BE2C (cell line): Measurements from ENCODE around the gene XXYLT1.
"Not testable (repeated sequence)": the region's sequence is repeated elsewhere in the genome, so short reads cannot be mapped to it uniquely, and the experiment has no call there.

Source experiments
- DNase-seq: peaks from one replicate; pipeline ENCODE4 v3.0.0-alpha.2; 2020
- H3K27me3 ChIP-seq: fragments of 250-450 bp; sonication (Bioruptor Pico); 2 replicates; pipeline ENCODE4 v1.5.1; 2020; ENCODE audit warnings: mild to moderate bottlenecking
- H3K36me3 ChIP-seq: fragments of 250-450 bp; sonication (Bioruptor Pico); 2 replicates; pipeline ENCODE4 v1.5.1; 2020; ENCODE audit warnings: mild to moderate bottlenecking
- H3K4me1 ChIP-seq: fragments of 250-450 bp; sonication (Bioruptor Pico); 2 replicates; pipeline ENCODE4 v1.5.1; 2020
- H3K4me3 ChIP-seq: 2 replicates; pipeline ENCODE4 v1.5.1; 2011; ENCODE audit warnings: low read depth, low read length
- H3K9me3 ChIP-seq: fragments of 250-450 bp; sonication (Bioruptor Pico); 2 replicates; pipeline ENCODE4 v1.5.1; 2020
- CTCF ChIP-seq: IDR thresholded peaks from 2 replicates; pipeline ENCODE4 v1.5.1; 2012; ENCODE audit warnings: mild to moderate bottlenecking, low read depth, low read length

Gene XXYLT1

GRCh38 chr3:195221876-195222617, 48.9 kb downstream of the XXYLT1 start:
- no peak for DNase-seq
- H3K27me3 ChIP-seq: no peaks in the 10 kb centered on the region
- TF ChIP-seq CTCF: no peak

GRCh38 chr3:195221015-195221853, 49.7 kb downstream of the XXYLT1 start:
- H3K4me3 ChIP-seq: no peak overlapping the region
- H3K4me1 ChIP-seq: peaks cover 7% of the 10 kb centered on the region
- TF ChIP-seq CTCF: no peak
- peak; percentile 85 for DNase-seq
- no peaks in the 10 kb centered on the region for H3K27me3 ChIP-seq
- no peaks in the 10 kb centered on the region for H3K9me3 ChIP-seq
- no peaks in the 10 kb centered on the region; the same call in 1 of the 2 replicates for H3K36me3 ChIP-seq

More at GRCh38 chr3:195221876-195222617, 48.9 kb downstream of the XXYLT1 start:
- peaks cover 7% of the 10 kb centered on the region for H3K4me1 ChIP-seq
- H3K4me3 ChIP-seq: no peak overlapping the region
- no peaks in the 10 kb centered on the region for H3K9me3 ChIP-seq
- no peaks in the 10 kb centered on the region; the same call in 1 of the 2 replicates for H3K36me3 ChIP-seq

- no peak for TF ChIP-seq CTCF
- DNase-seq: no peak
These were observed 51.4 kb downstream of the XXYLT1 start for GRCh38 chr3:195219351-195220230.

GRCh38 chr3:195218331-195218730, 52.6 kb downstream of the XXYLT1 start:
- H3K4me1 ChIP-seq, H3K36me3 ChIP-seq, H3K4me3 ChIP-seq, H3K9me3 ChIP-seq, H3K27me3 ChIP-seq, DNase-seq: not testable (repeated sequence)

More at GRCh38 chr3:195219351-195220230, 51.4 kb downstream of the XXYLT1 start:
- Histone ChIP-seq H3K9me3 (no peaks in the 10 kb centered on the region), H3K4me1 (peaks cover 7% of the 10 kb centered on the region), H3K27me3 (no peaks in the 10 kb centered on the region), H3K4me3 (no peak overlapping the region), H3K36me3 (no peaks in the 10 kb centered on the region)

- not testable (repeated sequence) for H3K27me3 ChIP-seq, H3K36me3 ChIP-seq, DNase-seq, H3K4me1 ChIP-seq, H3K4me3 ChIP-seq, H3K9me3 ChIP-seq
These were observed 55.4 kb downstream of the XXYLT1 start for GRCh38 chr3:195215576-195215975.

- no peak for DNase-seq
- no peak for TF ChIP-seq CTCF
- no peaks in the 10 kb centered on the region for H3K36me3 ChIP-seq
These were observed 56.6 kb downstream of the XXYLT1 start for GRCh38 chr3:195214381-195214780.

More at GRCh38 chr3:195214381-195214780, 56.6 kb downstream of the XXYLT1 start:
- no peak overlapping the region for H3K4me3 ChIP-seq
- H3K4me1 ChIP-seq: peaks cover 13% of the 10 kb centered on the region
- no peaks in the 10 kb centered on the region for H3K27me3 ChIP-seq
- H3K9me3 ChIP-seq: no peaks in the 10 kb centered on the region
